Measurements from ENCODE around the gene SLC22A31. TPM values are rescaled to one million over a fixed set of nuclear protein-coding genes. Genes with fewer than 3 reads are reported as not detected.

SLC22A31 gene
- total RNA-seq, 4 donors from 2014 or later = 0.54 TPM; not detected in 3

DNA sequence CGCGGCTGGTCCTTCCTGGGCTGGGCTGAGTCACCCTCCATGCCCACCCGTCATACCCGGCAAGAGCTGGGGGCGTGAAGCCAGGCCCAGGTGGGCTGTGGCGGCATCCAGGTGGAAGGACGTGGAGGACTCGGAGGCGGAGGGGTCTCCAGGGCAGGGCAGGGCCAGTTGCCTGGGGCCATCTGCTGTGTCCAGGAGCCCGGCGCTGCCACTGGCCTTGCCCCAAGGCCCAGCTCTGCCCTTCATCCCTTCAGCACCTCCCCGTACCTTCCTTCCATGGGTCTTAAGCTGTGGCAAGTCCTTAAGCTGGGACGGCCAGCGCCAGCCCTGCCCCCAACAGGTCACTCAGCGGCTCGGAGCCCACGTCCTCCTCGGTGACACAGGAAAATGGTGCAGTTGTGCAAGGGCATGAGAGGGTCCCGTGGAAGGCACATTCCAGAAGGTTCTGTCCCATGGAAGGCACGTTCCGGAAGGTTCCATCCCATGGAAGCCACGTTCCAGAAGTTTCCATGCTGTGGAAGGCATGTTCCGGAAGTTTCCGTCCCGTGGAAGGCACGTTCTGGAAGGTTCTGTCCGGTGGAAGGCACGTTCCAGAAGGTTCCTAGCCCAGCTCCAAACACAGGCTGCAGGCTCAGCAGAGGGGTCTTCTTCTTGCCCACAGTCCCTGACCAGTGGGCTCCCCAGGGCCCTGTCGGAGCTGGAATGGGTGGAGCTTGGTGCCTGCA is 39.2 kb downstream of the SLC22A31 start:
- Histone ChIP-seq H3K4me3 (replicated peaks in 1 of 3) (no peak overlapping the region), H3K36me3 (no peaks in the 10 kb centered on the region), H3K27me3 (no peaks in the 10 kb centered on the region), H3K27ac (no peak overlapping the region), H3K9me3 (no peaks in the 10 kb centered on the region), H3K4me1 (peaks cover 0 to 2% of the 10 kb centered on the region in 2 donors)
- intact Hi-C loops (cut with DNase I) = no loop called here
- DNase-seq = no peak
- 87% methylated on average over 11 to 21 of the region's 29 CpGs for WGBS, 2 donors
- TF ChIP-seq, protein P1, sequence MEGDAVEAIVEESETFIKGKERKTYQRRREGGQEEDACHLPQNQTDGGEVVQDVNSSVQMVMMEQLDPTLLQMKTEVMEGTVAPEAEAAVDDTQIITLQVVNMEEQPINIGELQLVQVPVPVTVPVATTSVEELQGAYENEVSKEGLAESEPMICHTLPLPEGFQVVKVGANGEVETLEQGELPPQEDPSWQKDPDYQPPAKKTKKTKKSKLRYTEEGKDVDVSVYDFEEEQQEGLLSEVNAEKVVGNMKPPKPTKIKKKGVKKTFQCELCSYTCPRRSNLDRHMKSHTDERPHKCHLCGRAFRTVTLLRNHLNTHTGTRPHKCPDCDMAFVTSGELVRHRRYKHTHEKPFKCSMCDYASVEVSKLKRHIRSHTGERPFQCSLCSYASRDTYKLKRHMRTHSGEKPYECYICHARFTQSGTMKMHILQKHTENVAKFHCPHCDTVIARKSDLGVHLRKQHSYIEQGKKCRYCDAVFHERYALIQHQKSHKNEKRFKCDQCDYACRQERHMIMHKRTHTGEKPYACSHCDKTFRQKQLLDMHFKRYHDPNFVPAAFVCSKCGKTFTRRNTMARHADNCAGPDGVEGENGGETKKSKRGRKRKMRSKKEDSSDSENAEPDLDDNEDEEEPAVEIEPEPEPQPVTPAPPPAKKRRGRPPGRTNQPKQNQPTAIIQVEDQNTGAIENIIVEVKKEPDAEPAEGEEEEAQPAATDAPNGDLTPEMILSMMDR (IDR thresholded peaks at IDR 0.05) = no peak
- no peak for TF ChIP-seq POLR2A (IDR thresholded peaks at IDR 0.05)

DNA sequence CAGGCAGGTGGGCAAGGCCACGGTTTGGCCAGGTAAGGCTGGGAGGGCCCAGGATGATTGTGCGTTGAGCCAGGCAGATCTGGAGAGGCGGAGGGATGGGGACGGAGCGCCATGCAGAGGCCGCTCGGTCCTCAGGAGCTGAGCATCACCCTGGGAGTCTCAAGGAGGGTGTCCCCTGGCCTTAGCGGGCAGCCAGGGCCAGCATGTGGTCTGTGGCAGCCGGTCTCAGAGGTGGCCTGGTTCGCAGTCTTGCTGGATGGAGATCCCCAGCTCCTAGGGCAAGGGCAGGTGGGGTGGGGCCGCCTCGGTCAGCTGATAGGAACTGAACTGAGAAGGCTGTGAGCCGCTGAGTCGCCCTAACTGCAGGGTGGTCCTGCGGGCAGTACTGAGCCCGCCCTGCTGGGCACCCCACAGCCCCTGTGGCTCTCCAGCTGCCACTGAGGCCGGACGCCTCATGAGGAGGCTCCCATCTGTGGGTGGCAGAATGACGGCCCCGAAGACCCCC is 40.4 kb downstream of the SLC22A31 start:
- intact Hi-C loops (cut with DNase I) = no loop called here
- WGBS, 2 donors = 87 to 92% methylated on average over 13 to 15 of the region's 20 CpGs
- Histone ChIP-seq H3K4me1 (peaks cover 10 to 14% of the 10 kb centered on the region in 2 donors), H3K27ac (no peak overlapping the region), H3K9me3 (no peaks in the 10 kb centered on the region), H3K36me3 (no peaks in the 10 kb centered on the region), H3K27me3 (no peaks in the 10 kb centered on the region), H3K4me3 (replicated peaks in 1 of 3) (no peak overlapping the region)
- no peak for TF ChIP-seq POLR2A (IDR thresholded peaks at IDR 0.05)
- TF ChIP-seq, protein P1 (IDR thresholded peaks at IDR 0.05) = no peak
- no peak for DNase-seq

DNA sequence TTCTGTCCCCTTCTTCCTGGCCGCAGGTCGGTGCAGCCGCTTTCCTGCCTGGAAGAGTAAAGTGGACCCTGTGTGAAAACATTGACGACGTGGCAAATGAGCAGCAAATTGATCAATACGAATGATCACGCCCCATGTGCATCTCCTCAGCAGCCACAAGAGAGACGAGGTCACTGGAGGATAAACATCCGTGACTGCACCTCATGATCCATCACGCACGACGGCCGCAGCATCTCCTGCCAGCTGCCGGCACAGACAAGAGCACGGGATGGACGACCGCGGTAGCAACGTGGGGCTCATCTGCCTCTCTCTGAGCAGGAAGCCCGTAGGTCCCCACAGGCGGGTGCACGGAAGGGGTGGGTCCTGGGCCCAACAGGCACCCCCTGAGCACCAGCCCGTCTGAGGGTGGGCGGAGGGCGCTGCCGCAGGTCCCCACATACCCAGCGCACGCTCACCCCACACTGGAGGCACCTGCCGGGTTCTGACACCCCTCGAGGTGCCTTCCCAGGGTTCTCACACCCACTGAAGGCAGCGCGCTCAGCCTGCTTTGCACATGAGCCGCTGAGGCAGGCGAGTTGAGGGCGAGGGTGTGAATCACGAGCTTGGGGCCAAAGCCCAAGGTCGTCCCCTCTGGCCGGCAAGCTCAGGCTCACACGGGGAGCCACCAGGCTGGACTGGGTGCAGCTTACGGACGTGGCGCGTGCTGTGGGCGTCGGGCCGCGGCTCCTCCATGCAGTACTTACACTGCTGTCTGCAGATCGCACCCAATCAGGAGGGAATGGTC is 41.1 kb downstream of the SLC22A31 start:
- intact Hi-C loops (cut with DNase I) = no loop called here

DNA sequence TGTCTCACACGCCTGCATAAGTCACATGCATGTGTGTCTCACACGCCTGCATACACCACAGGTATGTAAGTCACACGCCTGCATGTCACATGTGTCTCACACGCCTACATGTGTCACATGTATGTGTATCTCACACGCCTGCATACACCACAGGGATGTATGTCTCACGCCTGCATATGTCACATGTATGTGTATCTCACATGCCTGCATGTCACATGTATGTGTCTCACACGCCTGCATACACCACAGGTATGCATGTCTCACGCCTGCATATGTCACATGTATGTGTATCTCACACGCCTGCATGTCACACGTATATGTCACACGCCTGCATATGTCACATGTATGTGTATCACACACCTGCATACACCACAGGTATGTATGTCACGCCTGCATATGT is 42.6 kb downstream of the SLC22A31 start:
- no peaks in the 10 kb centered on the region for H3K36me3 ChIP-seq
- TF ChIP-seq POLR2A (IDR thresholded peaks at IDR 0.05) = no peak
- TF ChIP-seq, protein P1 (IDR thresholded peaks at IDR 0.05) = no peak
- peaks cover 14 to 20% of the 10 kb centered on the region in 2 donors for H3K4me1 ChIP-seq
- H3K9me3 ChIP-seq = no peaks in the 10 kb centered on the region
- H3K27me3 ChIP-seq = no peaks in the 10 kb centered on the region
- H3K4me3 ChIP-seq (replicated peaks in 1 of 3) = no peak overlapping the region
- 93 to 97% methylated on average over 12 of the region's 12 CpGs for WGBS, 2 donors
- intact Hi-C loops (cut with DNase I) = no loop called here
- no peak overlapping the region for H3K27ac ChIP-seq
- DNase-seq = no peak

More for the DNA sequence above, 41.1 kb downstream of the SLC22A31 start:
- Histone ChIP-seq H3K4me1 (peaks cover 14 to 20% of the 10 kb centered on the region in 2 donors), H3K27me3 (no peaks in the 10 kb centered on the region), H3K4me3 (replicated peaks in 1 of 3) (no peak overlapping the region), H3K9me3 (no peaks in the 10 kb centered on the region), H3K27ac (no peak overlapping the region), H3K36me3 (no peaks in the 10 kb centered on the region)
- no peak for DNase-seq
- TF ChIP-seq, protein P1 (IDR thresholded peaks at IDR 0.05) = no peak
- no peak for TF ChIP-seq POLR2A (IDR thresholded peaks at IDR 0.05)
- WGBS, 2 donors = 86 to 89% methylated on average over 16 to 38 of the region's 48 CpGs

All from thyroid gland (tissue), 4 donors.